Mesendoderm (in vitro differentiated cells): ENCODE results near the gene CSTF2T.
A peak's percentile ranks its signal among the peaks of the same experiment; 100 is the strongest.

Experiments used
- DNase-seq: peaks from one replicate; pipeline ENCODE4 v3.0.0; 2013
- H2AK5ac ChIP-seq: 2 replicates; pipeline ENCODE4 v1.6.1; 2013; ENCODE audit warnings: low read length, inconsistent platforms
- H2BK120ac ChIP-seq: 2 replicates; pipeline ENCODE4 v1.6.1; 2013; ENCODE audit warnings: low read depth, mild to moderate bottlenecking, low read length, moderate library complexity, mixed read lengths
- H2BK15ac ChIP-seq: replicated peaks from 2 replicates; pipeline ENCODE4 v1.6.1; 2013; ENCODE audit warnings: low read depth, mild to moderate bottlenecking, moderate library complexity
- H2BK5ac ChIP-seq: 2 replicates; pipeline ENCODE4 v1.6.1; 2013; ENCODE audit warnings: low read length, inconsistent platforms
- H3K18ac ChIP-seq: 2 replicates; pipeline ENCODE4 v1.6.1; 2013; ENCODE audit warnings: mild to moderate bottlenecking, low read length, mixed read lengths
- H3K23ac ChIP-seq: one replicate; pipeline ENCODE4 v1.6.1; 2013; ENCODE audit warnings: low read length
- H3K27ac ChIP-seq: 2 replicates; pipeline ENCODE4 v1.5.1; 2013; ENCODE audit warnings: low read depth, mild to moderate bottlenecking, inconsistent platforms, low read length, moderate library complexity
- H3K27me3 ChIP-seq: 2 replicates; pipeline ENCODE4 v1.6.1; 2013; ENCODE audit warnings: low read length, control low read depth, mild to moderate bottlenecking, inconsistent platforms; ENCODE audit not compliant: insufficient read depth, poor library complexity
- H3K36me3 ChIP-seq: 2 replicates; pipeline ENCODE4 v1.6.1; 2013; ENCODE audit warnings: low read length, inconsistent platforms; ENCODE audit not compliant: control insufficient read depth, insufficient read depth
- H3K4ac ChIP-seq: one replicate; pipeline ENCODE4 v1.6.1; 2013; ENCODE audit warnings: low read depth, mild to moderate bottlenecking, low read length, moderate library complexity
- H3K4me1 ChIP-seq: 2 replicates; pipeline ENCODE4 v1.6.1; 2013; ENCODE audit warnings: low read depth, low read length, inconsistent platforms; ENCODE audit not compliant: control insufficient read depth
- H3K4me2 ChIP-seq: 2 replicates; pipeline ENCODE4 v1.6.1; 2013; ENCODE audit warnings: low read length
- H3K4me3 ChIP-seq: 2 replicates; pipeline ENCODE4 v1.5.1; 2013; ENCODE audit warnings: mild to moderate bottlenecking, low read length
- H3K56ac ChIP-seq: one replicate; pipeline ENCODE4 v1.6.1; 2013; ENCODE audit warnings: low read length
- H3K79me1 ChIP-seq: 2 replicates; pipeline ENCODE4 v1.6.1; 2013; ENCODE audit warnings: low read length, inconsistent platforms
- H3K79me2 ChIP-seq: 2 replicates; pipeline ENCODE4 v1.6.1; 2013; ENCODE audit warnings: mild to moderate bottlenecking, low read length; ENCODE audit not compliant: control insufficient read depth, insufficient read depth
- H3K9ac ChIP-seq: 2 replicates; pipeline ENCODE4 v1.6.1; 2013; ENCODE audit warnings: low read length, inconsistent platforms
- H4K5ac ChIP-seq: one replicate; pipeline ENCODE4 v1.6.1; 2013; ENCODE audit warnings: low read length
- H4K8ac ChIP-seq: one replicate; pipeline ENCODE4 v1.6.1; 2013; ENCODE audit warnings: low read depth, mild to moderate bottlenecking, control low read depth, low read length, moderate library complexity
- WGBS: extraction: QIAGEN DNeasy Blood & Tissue Kit; methylation state at CpG from one replicate; pipeline ENCODE4 v1.1.7; 2013; ENCODE audit warnings: low lambda C conversion rate, missing lambda C conversion rate; ENCODE audit not compliant: insufficient coverage; ENCODE audit errors: extremely low coverage; 5-methylcytosine and 5-hydroxymethylcytosine counted together

The CSTF2T gene

GRCh38 chr10:51683031-51683691 is 16.2 kb downstream of the CSTF2T start:
- H3K4me3 ChIP-seq: no peak overlapping the region
- no peak overlapping the region for H3K9ac ChIP-seq
- H3K79me1 ChIP-seq: no peaks in the 10 kb centered on the region
- no peak overlapping the region for H2BK5ac ChIP-seq
- H3K27me3 ChIP-seq: no peaks in the 10 kb centered on the region
- no peak overlapping the region for H3K18ac ChIP-seq
- no peaks in the 10 kb centered on the region for H3K4me1 ChIP-seq
- no peak overlapping the region for H4K8ac ChIP-seq
- no peak overlapping the region for H4K5ac ChIP-seq
- H3K56ac ChIP-seq: no peak overlapping the region
- no peak for DNase-seq
- no peak overlapping the region for H3K4ac ChIP-seq
- no CpG with 5 or more reads among the region's 4 CpGs for WGBS
- no peak overlapping the region for H2BK120ac ChIP-seq
- no peak overlapping the region for H3K27ac ChIP-seq
- H2AK5ac ChIP-seq: no peak overlapping the region
- H3K36me3 ChIP-seq: no peaks in the 10 kb centered on the region
- no peaks in the 10 kb centered on the region for H3K79me2 ChIP-seq
- no peak overlapping the region for H3K23ac ChIP-seq
- no peak overlapping the region for H2BK15ac ChIP-seq
- no peak overlapping the region for H3K4me2 ChIP-seq

- no peaks in the 10 kb centered on the region for H3K79me1 ChIP-seq
- H3K4me3 ChIP-seq: no peak overlapping the region
- H3K27ac ChIP-seq: no peak overlapping the region
- H2BK15ac ChIP-seq: no peak overlapping the region
- no peak overlapping the region for H3K18ac ChIP-seq
- no peak overlapping the region for H3K9ac ChIP-seq
- no peak overlapping the region for H3K4me2 ChIP-seq
- H3K56ac ChIP-seq: no peak overlapping the region
- WGBS: no CpG with 5 or more reads among the region's 6 CpGs
- no peak overlapping the region for H3K4ac ChIP-seq
- no peaks in the 10 kb centered on the region for H3K4me1 ChIP-seq
- H3K79me2 ChIP-seq: no peaks in the 10 kb centered on the region
- no peaks in the 10 kb centered on the region for H3K27me3 ChIP-seq
- H4K8ac ChIP-seq: no peak overlapping the region
- H2AK5ac ChIP-seq: no peak overlapping the region
- H3K36me3 ChIP-seq: no peaks in the 10 kb centered on the region
- H3K23ac ChIP-seq: no peak overlapping the region
- no peak overlapping the region for H2BK5ac ChIP-seq
- peak; percentile 54 for DNase-seq
- H4K5ac ChIP-seq: no peak overlapping the region
- H2BK120ac ChIP-seq: no peak overlapping the region
Observed at GRCh38 chr10:51679841-51680240, 19.6 kb downstream of the CSTF2T start.

- no peaks in the 10 kb centered on the region for H3K27me3 ChIP-seq
- no peak for DNase-seq
- no peak overlapping the region for H3K4ac ChIP-seq
- H2BK15ac ChIP-seq: no peak overlapping the region
- no peak overlapping the region for H2BK5ac ChIP-seq
- H3K4me2 ChIP-seq: no peak overlapping the region
- H2BK120ac ChIP-seq: no peak overlapping the region
- H3K36me3 ChIP-seq: no peaks in the 10 kb centered on the region
- no peak overlapping the region for H4K5ac ChIP-seq
- H4K8ac ChIP-seq: no peak overlapping the region
- no peak overlapping the region for H3K4me3 ChIP-seq
- no peaks in the 10 kb centered on the region for H3K4me1 ChIP-seq
- no peak overlapping the region for H3K9ac ChIP-seq
- H3K79me1 ChIP-seq: no peaks in the 10 kb centered on the region
- H3K79me2 ChIP-seq: no peaks in the 10 kb centered on the region
- H3K18ac ChIP-seq: no peak overlapping the region
- no peak overlapping the region for H3K23ac ChIP-seq
- H2AK5ac ChIP-seq: no peak overlapping the region
- no peak overlapping the region for H3K27ac ChIP-seq
- H3K56ac ChIP-seq: no peak overlapping the region
Observed at GRCh38 chr10:51675088-51675487, 24.3 kb downstream of the CSTF2T start.

- Histone ChIP-seq H2AK5ac (no peak overlapping the region), H3K23ac (no peak overlapping the region), H3K27ac (no peak overlapping the region), H4K8ac (no peak overlapping the region), H3K18ac (no peak overlapping the region), H3K4ac (no peak overlapping the region), H3K79me2 (no peaks in the 10 kb centered on the region), H2BK120ac (no peak overlapping the region), H3K4me2 (no peak overlapping the region), H3K4me1 (no peaks in the 10 kb centered on the region), H3K4me3 (no peak overlapping the region), H2BK5ac (no peak overlapping the region), H4K5ac (no peak overlapping the region), H3K9ac (no peak overlapping the region), H2BK15ac (no peak overlapping the region), H3K56ac (no peak overlapping the region), H3K79me1 (no peaks in the 10 kb centered on the region), H3K27me3 (no peaks in the 10 kb centered on the region), H3K36me3 (no peaks in the 10 kb centered on the region)
- no peak for DNase-seq
Observed at GRCh38 chr10:51672039-51672535, 27.3 kb downstream of the CSTF2T start.

GRCh38 chr10:51669041-51669440 is 30.4 kb downstream of the CSTF2T start:
- no peak overlapping the region for H2BK15ac ChIP-seq
- H3K36me3 ChIP-seq: no peaks in the 10 kb centered on the region
- no peaks in the 10 kb centered on the region for H3K79me1 ChIP-seq
- H2AK5ac ChIP-seq: no peak overlapping the region
- H3K4ac ChIP-seq: no peak overlapping the region
- H2BK120ac ChIP-seq: no peak overlapping the region
- H4K8ac ChIP-seq: no peak overlapping the region
- no peak overlapping the region for H3K4me3 ChIP-seq
- no peak overlapping the region for H3K56ac ChIP-seq
- H4K5ac ChIP-seq: no peak overlapping the region
- no peak overlapping the region for H3K4me2 ChIP-seq
- H3K9ac ChIP-seq: no peak overlapping the region
- no peak overlapping the region for H2BK5ac ChIP-seq
- H3K27me3 ChIP-seq: no peaks in the 10 kb centered on the region
- H3K79me2 ChIP-seq: no peaks in the 10 kb centered on the region
- no peak overlapping the region for H3K23ac ChIP-seq
- no peak overlapping the region for H3K27ac ChIP-seq
- H3K18ac ChIP-seq: no peak overlapping the region
- DNase-seq: no peak
- H3K4me1 ChIP-seq: no peaks in the 10 kb centered on the region
- WGBS: no CpG with 5 or more reads among the region's 5 CpGs

DNA sequence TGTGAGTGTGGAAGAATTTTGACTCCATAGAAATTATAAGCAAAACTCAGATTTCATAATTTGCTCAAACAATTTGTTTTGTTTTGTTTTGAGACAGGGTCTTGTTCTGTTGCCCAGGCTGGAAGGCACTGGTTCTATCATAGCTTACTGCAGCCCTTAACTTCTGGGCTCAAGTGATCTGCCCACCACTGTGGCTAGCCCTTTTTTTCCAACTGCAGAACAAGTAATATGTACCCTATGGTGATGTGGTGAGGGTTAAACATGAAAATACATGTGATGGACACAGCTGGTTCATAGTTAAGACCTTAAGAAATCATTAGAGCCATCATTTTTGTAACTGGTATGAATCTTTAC is 31.1 kb downstream of the CSTF2T start:
- Histone ChIP-seq H2BK120ac (no peak overlapping the region), H4K8ac (no peak overlapping the region), H3K79me2 (no peaks in the 10 kb centered on the region), H3K4me3 (no peak overlapping the region), H3K4me1 (no peaks in the 10 kb centered on the region), H3K79me1 (no peaks in the 10 kb centered on the region), H2BK5ac (no peak overlapping the region), H3K4ac (no peak overlapping the region), H3K27ac (no peak overlapping the region), H3K27me3 (no peaks in the 10 kb centered on the region), H3K23ac (no peak overlapping the region), H3K18ac (no peak overlapping the region), H3K9ac (no peak overlapping the region), H3K36me3 (no peaks in the 10 kb centered on the region), H4K5ac (no peak overlapping the region), H3K56ac (no peak overlapping the region), H2AK5ac (no peak overlapping the region), H3K4me2 (no peak overlapping the region), H2BK15ac (no peak overlapping the region)
- no peak for DNase-seq
